Sciatic nerve (tissue), 1 donor: ENCODE results near the gene ZNF154. TPM values are rescaled to one million over a fixed set of nuclear protein-coding genes. Genes with fewer than 3 reads are reported as not detected.

Source experiments
- total RNA-seq: library from RNA; stranded (reverse); fragmentation: NEBNext Ultra II Directional; extraction: Animal tissue kit (Norgen Biotek cat#: 25700); gene quantifications from one replicate; pipeline ENCODE4 v1.2.1, GENCODE V29; 2021
- donor health status: DM: no; HTN: no; CAD: no.

Gene ZNF154
- total RNA-seq, 1 donor from 2014 or later, result 1.8 TPM

Other genes starting within 250 kb of the ZNF154 start
- gene ZNF772, start 231.6 kb downstream of the ZNF154 start, total RNA-seq, result 12.5 TPM
- gene ZNF419, start 221.5 kb downstream of the ZNF154 start, total RNA-seq, result 10.6 TPM
- 10.7 TPM for gene ZNF773, start 209.3 kb downstream of the ZNF154 start, total RNA-seq
- 9.5 TPM for gene ZNF549, start 181.8 kb downstream of the ZNF154 start, total RNA-seq
- 11.3 TPM for gene ZNF550, start 149.3 kb downstream of the ZNF154 start, total RNA-seq
- gene ZNF416, start 130.3 kb downstream of the ZNF154 start, total RNA-seq, result 6.4 TPM
- gene ZIK1, start 125.1 kb downstream of the ZNF154 start, total RNA-seq, result 4.9 TPM
- 3.2 TPM for gene ZNF530, start 109.3 kb downstream of the ZNF154 start, total RNA-seq
- 16.5 TPM for gene ZNF134, start 95.0 kb downstream of the ZNF154 start, total RNA-seq
- gene ZNF211, start 76.0 kb downstream of the ZNF154 start, total RNA-seq, result 17.7 TPM
- not detected for gene ZSCAN4, start 40.3 kb downstream of the ZNF154 start, total RNA-seq
- gene ZNF551, start 27.2 kb downstream of the ZNF154 start, total RNA-seq, result 8.0 TPM
- gene ZNF671, start 18.4 kb upstream of the ZNF154 start, total RNA-seq, result 3.9 TPM
- 18.1 TPM for gene ZNF776, start 37.6 kb upstream of the ZNF154 start, total RNA-seq
- 20.0 TPM for gene ZNF586, start 60.5 kb upstream of the ZNF154 start, total RNA-seq
- gene ZNF552, start 105.7 kb upstream of the ZNF154 start, total RNA-seq, result 6.6 TPM
- gene ZNF587B, start 121.1 kb upstream of the ZNF154 start, total RNA-seq, result 13.2 TPM
- gene ZNF587, start 140.7 kb upstream of the ZNF154 start, total RNA-seq, result 40.1 TPM
- gene ZNF814, start 179.8 kb upstream of the ZNF154 start, total RNA-seq, result 10.2 TPM
- 24.8 TPM for gene ZNF417, start 207.4 kb upstream of the ZNF154 start, total RNA-seq
- gene ZNF418, start 226.2 kb upstream of the ZNF154 start, total RNA-seq, result 14.0 TPM
- gene ZNF256, start 238.5 kb upstream of the ZNF154 start, total RNA-seq, result 6.5 TPM